ENCODE results near the gene BAHD1. TPM values are rescaled to one million over a fixed set of nuclear protein-coding genes. Genes with fewer than 3 reads are reported as not detected.

Gene BAHD1
- total RNA-seq, 1 donor: 11.2 TPM

- peak; percentile 96 for DNase-seq (ENCODE audit: low read depth)
- TF ChIP-seq, protein P1, sequence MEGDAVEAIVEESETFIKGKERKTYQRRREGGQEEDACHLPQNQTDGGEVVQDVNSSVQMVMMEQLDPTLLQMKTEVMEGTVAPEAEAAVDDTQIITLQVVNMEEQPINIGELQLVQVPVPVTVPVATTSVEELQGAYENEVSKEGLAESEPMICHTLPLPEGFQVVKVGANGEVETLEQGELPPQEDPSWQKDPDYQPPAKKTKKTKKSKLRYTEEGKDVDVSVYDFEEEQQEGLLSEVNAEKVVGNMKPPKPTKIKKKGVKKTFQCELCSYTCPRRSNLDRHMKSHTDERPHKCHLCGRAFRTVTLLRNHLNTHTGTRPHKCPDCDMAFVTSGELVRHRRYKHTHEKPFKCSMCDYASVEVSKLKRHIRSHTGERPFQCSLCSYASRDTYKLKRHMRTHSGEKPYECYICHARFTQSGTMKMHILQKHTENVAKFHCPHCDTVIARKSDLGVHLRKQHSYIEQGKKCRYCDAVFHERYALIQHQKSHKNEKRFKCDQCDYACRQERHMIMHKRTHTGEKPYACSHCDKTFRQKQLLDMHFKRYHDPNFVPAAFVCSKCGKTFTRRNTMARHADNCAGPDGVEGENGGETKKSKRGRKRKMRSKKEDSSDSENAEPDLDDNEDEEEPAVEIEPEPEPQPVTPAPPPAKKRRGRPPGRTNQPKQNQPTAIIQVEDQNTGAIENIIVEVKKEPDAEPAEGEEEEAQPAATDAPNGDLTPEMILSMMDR (IDR thresholded peaks at IDR 0.05; ENCODE audit: insufficient read depth, low read depth, low read length): no peak
- peak within 1 kb of the TSS; percentile 95 for H3K4me3 ChIP-seq (ENCODE audit: low read depth, low read length)
Measured at GRCh38 chr15:40405501-40406381, 35.0 kb upstream of the BAHD1 start, which contains the start of gene IVD. IVD (plus strand) TSS chr15:40405795; CDS start chr15:40405828, 33 bp downstream.

DNA sequence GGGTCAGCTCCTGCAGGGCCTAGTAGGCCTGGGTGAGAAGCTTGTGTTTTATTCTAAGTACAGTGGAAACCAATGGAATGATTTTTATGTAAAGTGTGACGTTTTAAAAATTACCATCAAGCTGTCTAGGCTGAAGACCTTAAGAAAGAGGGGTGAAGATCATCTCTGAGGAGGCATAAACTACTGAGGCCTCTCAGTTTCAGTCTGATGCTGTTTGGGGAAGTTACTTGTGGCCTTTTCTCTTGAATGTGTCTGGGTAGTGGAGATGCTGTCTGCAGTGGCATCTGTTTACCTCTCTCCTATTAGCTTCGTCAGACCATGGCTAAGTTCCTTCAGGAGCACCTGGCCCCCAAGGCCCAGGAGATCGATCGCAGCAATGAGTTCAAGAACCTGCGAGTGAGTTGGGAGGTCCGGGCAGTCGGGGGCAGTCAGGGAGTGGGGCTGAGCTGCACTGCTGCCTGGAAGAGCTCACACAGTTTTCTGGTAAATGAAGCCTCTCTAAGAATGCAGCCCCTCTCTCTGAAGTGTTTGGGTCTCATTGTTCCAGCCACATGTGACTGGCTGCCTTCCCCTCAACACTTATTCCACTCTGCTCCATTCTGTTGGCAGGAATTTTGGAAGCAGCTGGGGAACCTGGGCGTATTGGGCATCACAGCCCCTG lies 33.3 kb upstream of the BAHD1 start:
- H3K4me3 ChIP-seq (ENCODE audit: low read depth, low read length): no peak overlapping the region
- DNase-seq (ENCODE audit: low read depth): no peak

GRCh38 chr15:40409366-40409765 lies 31.4 kb upstream of the BAHD1 start:
- DNase-seq (ENCODE audit: low read depth): no peak
- TF ChIP-seq, protein P1 (IDR thresholded peaks at IDR 0.05; ENCODE audit: insufficient read depth, low read depth, low read length): no peak

More for the DNA sequence above, 33.3 kb upstream of the BAHD1 start:
- TF ChIP-seq, protein P1 (IDR thresholded peaks at IDR 0.05; ENCODE audit: insufficient read depth, low read depth, low read length): no peak

GRCh38 chr15:40410476-40410875 lies 30.3 kb upstream of the BAHD1 start:
- TF ChIP-seq, protein P1 (IDR thresholded peaks at IDR 0.05; ENCODE audit: insufficient read depth, low read depth, low read length): no peak
- DNase-seq (ENCODE audit: low read depth): no peak
- no peak overlapping the region for H3K4me3 ChIP-seq (ENCODE audit: low read depth, low read length)

More at GRCh38 chr15:40409366-40409765, 31.4 kb upstream of the BAHD1 start:
- H3K4me3 ChIP-seq (ENCODE audit: low read depth, low read length): no peak overlapping the region

DNA sequence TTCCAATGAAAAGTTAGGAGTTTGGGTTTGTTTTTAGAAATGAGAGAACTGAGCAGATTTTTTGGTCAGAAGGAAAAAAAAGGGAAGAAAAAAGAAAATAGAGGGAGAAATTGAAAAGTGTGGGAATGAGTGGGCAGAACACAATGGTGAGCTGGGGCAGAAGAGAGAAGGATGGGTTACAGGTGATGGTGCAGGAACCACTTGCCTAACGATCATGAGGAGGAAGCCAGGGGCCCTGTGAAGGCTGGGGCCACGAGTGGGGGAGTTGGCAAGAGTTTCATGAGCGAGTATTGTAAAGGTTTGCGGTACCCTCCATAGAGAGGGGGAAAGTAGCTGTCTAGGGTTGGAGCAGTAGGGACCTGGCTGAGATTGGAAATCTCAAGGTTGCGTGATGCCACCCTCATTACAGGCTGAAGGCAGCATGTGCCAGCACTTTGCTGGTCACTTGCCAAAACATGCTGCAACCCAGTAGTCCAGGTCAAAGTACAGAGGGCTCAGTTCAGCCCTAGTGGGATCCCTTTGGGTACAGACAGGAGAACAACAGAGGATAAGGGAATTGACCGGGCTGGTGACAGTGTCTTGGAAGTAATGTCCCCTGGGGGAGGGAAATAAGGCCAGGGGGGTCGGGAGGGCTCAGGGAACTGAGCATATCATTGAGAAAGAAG lies 28.5 kb upstream of the BAHD1 start:
- TF ChIP-seq, protein P1 (IDR thresholded peaks at IDR 0.05; ENCODE audit: insufficient read depth, low read depth, low read length): no peak
- no peak overlapping the region for H3K4me3 ChIP-seq (ENCODE audit: low read depth, low read length)
- no peak for DNase-seq (ENCODE audit: low read depth)

DNA sequence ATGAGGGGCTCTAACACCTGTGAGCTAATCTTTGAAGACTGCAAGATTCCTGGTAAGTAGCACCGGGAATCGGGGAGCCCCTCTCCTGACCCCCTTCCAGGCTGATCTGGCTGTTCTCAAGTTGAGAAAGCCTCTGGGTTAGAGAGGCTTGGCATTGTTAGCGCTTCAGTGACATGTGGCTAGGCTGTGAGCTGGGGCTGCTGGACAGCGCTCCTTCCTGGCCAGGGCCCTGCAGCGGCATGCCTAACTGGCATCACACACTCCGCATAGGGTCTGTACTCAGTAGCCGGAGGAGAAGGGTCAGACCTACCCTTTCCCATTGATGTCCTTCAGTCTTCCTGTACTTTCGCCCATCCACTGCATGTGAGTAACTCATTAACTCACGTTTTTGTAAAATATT lies 27.7 kb upstream of the BAHD1 start:
- TF ChIP-seq, protein P1 (IDR thresholded peaks at IDR 0.05; ENCODE audit: insufficient read depth, low read depth, low read length): no peak
- DNase-seq (ENCODE audit: low read depth): no peak
- H3K4me3 ChIP-seq (ENCODE audit: low read depth, low read length): no peak overlapping the region
